Measurements from ENCODE around the gene FOXE1.

FOXE1 gene

GRCh38 chr9:97856857-97857605 is 4.0 kb downstream of the FOXE1 start:
- Histone ChIP-seq H3K27ac (ENCODE audit: poor library complexity, severe bottlenecking) (no peak overlapping the region), H3K4me1 (ENCODE audit: insufficient read depth, poor library complexity, severe bottlenecking) (no peaks in the 10 kb centered on the region), H3K36me3 (ENCODE audit: low read depth) (no peaks in the 10 kb centered on the region), H3K4me3 (ENCODE audit: severe bottlenecking) (no peak overlapping the region), H3K27me3 (ENCODE audit: insufficient read depth, poor library complexity, severe bottlenecking) (peaks cover 6% of the 10 kb centered on the region), H3K9me3 (ENCODE audit: severe bottlenecking) (no peaks in the 10 kb centered on the region)
- ATAC-seq (ENCODE audit: low read depth), result no peak
- no peak for DNase-seq (ENCODE audit: low spot score)
- TF ChIP-seq CTCF (IDR thresholded peaks at IDR 0.05; ENCODE audit: poor library complexity, severe bottlenecking), result no peak

GRCh38 chr9:97857606-97858392 is 4.8 kb downstream of the FOXE1 start:
- no peak overlapping the region for H3K27ac ChIP-seq (ENCODE audit: poor library complexity, severe bottlenecking)
- DNase-seq (ENCODE audit: low spot score) (no peak), ATAC-seq (ENCODE audit: low read depth) (no peak)
- H3K27me3 ChIP-seq (ENCODE audit: insufficient read depth, poor library complexity, severe bottlenecking), result no peaks in the 10 kb centered on the region
- H3K4me1 ChIP-seq (ENCODE audit: insufficient read depth, poor library complexity, severe bottlenecking), result no peaks in the 10 kb centered on the region
- H3K4me3 ChIP-seq (ENCODE audit: severe bottlenecking), result no peak overlapping the region
- H3K36me3 ChIP-seq (ENCODE audit: low read depth), result no peaks in the 10 kb centered on the region
- H3K9me3 ChIP-seq (ENCODE audit: severe bottlenecking), result no peaks in the 10 kb centered on the region
- no peak for TF ChIP-seq CTCF (IDR thresholded peaks at IDR 0.05; ENCODE audit: poor library complexity, severe bottlenecking)

DNA sequence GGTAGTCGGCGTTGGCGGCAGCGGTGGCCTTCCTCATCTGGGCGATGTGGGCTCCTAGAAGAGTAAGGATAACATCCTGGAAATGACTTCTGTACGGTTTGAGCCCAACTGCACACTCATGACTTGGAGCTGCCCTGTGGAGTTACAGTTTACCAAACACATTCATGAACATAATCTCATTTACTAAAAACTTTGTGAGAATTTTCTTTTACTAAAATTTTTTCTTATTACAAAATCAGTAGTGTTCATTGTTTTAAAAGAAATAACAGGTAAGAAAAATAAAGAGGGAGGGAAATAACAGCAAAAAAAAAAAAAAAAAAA is 5.3 kb downstream of the FOXE1 start:
- Histone ChIP-seq H3K36me3 (ENCODE audit: low read depth) (no peaks in the 10 kb centered on the region), H3K27ac (ENCODE audit: poor library complexity, severe bottlenecking) (no peak overlapping the region), H3K27me3 (ENCODE audit: insufficient read depth, poor library complexity, severe bottlenecking) (no peaks in the 10 kb centered on the region), H3K4me1 (ENCODE audit: insufficient read depth, poor library complexity, severe bottlenecking) (no peaks in the 10 kb centered on the region), H3K9me3 (ENCODE audit: severe bottlenecking) (no peaks in the 10 kb centered on the region), H3K4me3 (ENCODE audit: severe bottlenecking) (no peak overlapping the region)
- ATAC-seq (ENCODE audit: low read depth), result no peak
- DNase-seq (ENCODE audit: low spot score), result no peak
- no peak for TF ChIP-seq CTCF (IDR thresholded peaks at IDR 0.05; ENCODE audit: poor library complexity, severe bottlenecking)

- Histone ChIP-seq H3K36me3 (ENCODE audit: low read depth) (no peaks in the 10 kb centered on the region), H3K4me3 (ENCODE audit: severe bottlenecking) (no peak overlapping the region), H3K27me3 (ENCODE audit: insufficient read depth, poor library complexity, severe bottlenecking) (no peaks in the 10 kb centered on the region), H3K27ac (ENCODE audit: poor library complexity, severe bottlenecking) (no peak overlapping the region), H3K4me1 (ENCODE audit: insufficient read depth, poor library complexity, severe bottlenecking) (no peaks in the 10 kb centered on the region), H3K9me3 (ENCODE audit: severe bottlenecking) (no peaks in the 10 kb centered on the region)
- DNase-seq (ENCODE audit: low spot score), result no peak
- no peak for TF ChIP-seq CTCF (IDR thresholded peaks at IDR 0.05; ENCODE audit: poor library complexity, severe bottlenecking)
- ATAC-seq (ENCODE audit: low read depth), result no peak
Observed at GRCh38 chr9:97858826-97859225, 5.8 kb downstream of the FOXE1 start.

DNA sequence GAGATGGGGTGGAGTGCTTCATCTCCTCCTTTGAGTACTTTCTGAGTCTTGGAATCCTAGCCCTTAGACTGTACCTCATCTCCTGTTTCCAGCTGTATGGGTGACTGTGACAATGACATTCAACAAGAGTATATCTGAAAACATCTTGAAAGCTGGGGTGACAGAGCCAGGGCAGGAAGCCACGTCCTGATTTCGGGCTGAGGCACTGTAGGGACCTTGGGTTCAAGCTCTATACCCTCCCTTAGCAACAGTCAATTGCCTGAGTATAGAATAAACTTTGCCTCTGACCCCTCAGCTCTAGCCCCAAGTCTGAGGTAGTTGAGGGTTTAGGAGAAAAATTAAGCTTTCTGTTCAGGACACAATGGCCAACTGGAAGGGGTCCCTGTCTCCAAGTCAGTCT is 6.3 kb downstream of the FOXE1 start:
- no peak for TF ChIP-seq CTCF (IDR thresholded peaks at IDR 0.05; ENCODE audit: poor library complexity, severe bottlenecking)
- Histone ChIP-seq H3K4me1 (ENCODE audit: insufficient read depth, poor library complexity, severe bottlenecking) (no peaks in the 10 kb centered on the region), H3K36me3 (ENCODE audit: low read depth) (no peaks in the 10 kb centered on the region), H3K4me3 (ENCODE audit: severe bottlenecking) (no peak overlapping the region), H3K27me3 (ENCODE audit: insufficient read depth, poor library complexity, severe bottlenecking) (no peaks in the 10 kb centered on the region), H3K27ac (ENCODE audit: poor library complexity, severe bottlenecking) (no peak overlapping the region), H3K9me3 (ENCODE audit: severe bottlenecking) (no peaks in the 10 kb centered on the region)
- DNase-seq (ENCODE audit: low spot score), result no peak
- no peak for ATAC-seq (ENCODE audit: low read depth)
